Transverse colon (tissue), 4 donors: ENCODE measurements around the gene PTPN3. TPM values are rescaled to one million over a fixed set of nuclear protein-coding genes. Genes with fewer than 3 reads are reported as not detected.

Experiments
- DNase-seq: peaks from one replicate; pipeline ENCODE4 v3.0.0-alpha.2; 2019
- H3K27ac ChIP-seq, 4 donors: fragments of 200-600 bp; sonication (generic); 2 replicates each; pipeline ENCODE4 v1.5.1; 2016 to 2018; ENCODE audit warnings: inconsistent platforms in 4 of 4
- H3K27me3 ChIP-seq: fragments of 200-600 bp; sonication (generic); 2 replicates; pipeline ENCODE4 v1.5.1; 2017; ENCODE audit warnings: inconsistent platforms
- H3K36me3 ChIP-seq, 4 donors: fragments of 200-600 bp; sonication (generic); 2 replicates each; pipeline ENCODE4 v1.5.1; 2017 to 2019; ENCODE audit warnings: inconsistent platforms in 4 of 4
- H3K4me1 ChIP-seq, 4 donors: fragments of 200-600 bp; sonication (generic); 2 replicates each; pipeline ENCODE4 v1.5.1; 2017 to 2020; ENCODE audit warnings: inconsistent platforms in 4 of 4
- H3K4me3 ChIP-seq, 4 donors: fragments of 200-600 bp; sonication (generic); 1 replicate in 1 of 4; 2 replicates in 3 of 4; pipeline versions ENCODE4 v1.5.1 to v1.6.1; 2017 to 2019; ENCODE audit warnings: inconsistent platforms in 4 of 4
- H3K9me3 ChIP-seq, 2 donors: fragments of 200-600 bp; sonication (generic); 2 replicates each; pipeline ENCODE4 v1.5.1; 2017 to 2019; ENCODE audit warnings: inconsistent platforms in 2 of 2
- CTCF ChIP-seq, 5 experiments: fragments of 200-600 bp in 3 of 5; fragments of 450-650 bp in 2 of 5; sonication (generic) in 3 of 5; IDR thresholded peaks; 1 replicate in 2 of 5; 2 replicates in 3 of 5; pipeline ENCODE4 v1.5.1; 2016 to 2017; ENCODE audit warnings: antibody characterized with exemption in 5 of 5, inconsistent platforms in 3 of 5, mild to moderate bottlenecking in 2 of 5, moderate library complexity in 1 of 5
- EP300 ChIP-seq: sonication (generic); formaldehyde crosslinking; IDR thresholded peaks from one replicate; pipeline ENCODE4 v1.6.1; 2017; ENCODE audit warnings: antibody characterized with exemption, low read depth
- POLR2A ChIP-seq: fragments of 450-650 bp; IDR thresholded peaks from one replicate; pipeline ENCODE4 v1.6.1; 2016; ENCODE audit warnings: antibody characterized with exemption, mild to moderate bottlenecking, moderate library complexity
- POLR2AphosphoS5 ChIP-seq, 3 donors: sonication (generic); formaldehyde crosslinking; IDR thresholded peaks; one replicate each; pipeline ENCODE4 v1.6.1; 2016; ENCODE audit warnings: antibody characterized with exemption in 3 of 3
- WGBS, 2 donors: methylation state at CpG; one replicate each; pipeline ENCODE4 v1.1.5; 2018; ENCODE audit warnings: low coverage in 1 of 2; 5-methylcytosine and 5-hydroxymethylcytosine counted together
- in situ Hi-C, 4 donors: fragments of 200-750 bp; cut with MboI; loops; one replicate each; pipeline versions ENCODE4 v1.15.0 to v1.15.1; 2017; ENCODE audit warnings: low sequenced_read_pairs in 3 of 4, low pct_ligation_motif_present in 1 of 4, low pct_unique_long_range_greater_than_20kb in 1 of 4
- intact Hi-C: fragments of 100-400 bp; cut with DNase I; formaldehyde crosslinking; loops from one replicate; pipeline ENCODE4 v1.15.1; 2023; ENCODE audit warnings: low total_unique reads
- total RNA-seq, 4 donors: library from RNA; depleted of rRNA; stranded (reverse); fragments of >200 nt; gene quantifications; one replicate each; pipeline ENCODE4 v1.1.0, GENCODE V29; 2016

The PTPN3 gene
- total RNA-seq, 4 donors from 2014 or later = 12.7 to 27.0 (median 18.1) TPM

- TF ChIP-seq CTCF (IDR thresholded peaks at IDR 0.05) (no peak), EP300 (no peak), POLR2A (no peak)
- H3K27me3 ChIP-seq = no peaks in the 10 kb centered on the region
- no peak for DNase-seq
- no peak overlapping the region for H3K4me3 ChIP-seq
- H3K9me3 ChIP-seq = no peaks in the 10 kb centered on the region
- peaks cover 0 to 4% (median 0%) of the 10 kb centered on the region in 4 donors for H3K4me1 ChIP-seq
- H3K36me3 ChIP-seq = no peaks in the 10 kb centered on the region
- 81 to 87% methylated on average over 3 of the region's 3 CpGs for WGBS, 2 donors
- in situ Hi-C loops = no loop called here
- H3K27ac ChIP-seq = no peak overlapping the region
- intact Hi-C loops = no loop called here
Measured at GRCh38 chr9:109336409-109336808, 161.7 kb downstream of the PTPN3 start.

- Histone ChIP-seq H3K27me3 (no peaks in the 10 kb centered on the region), H3K4me1 (peaks cover 0 to 9% (median 2%) of the 10 kb centered on the region in 4 donors), H3K27ac (no peak overlapping the region), H3K36me3 (no peaks in the 10 kb centered on the region), H3K4me3 (no peak overlapping the region), H3K9me3 (no peaks in the 10 kb centered on the region)
- TF ChIP-seq POLR2AphosphoS5 (IDR thresholded peaks at IDR 0.05) = no peak
- TF ChIP-seq EP300 = no peak
- no peak for TF ChIP-seq CTCF (IDR thresholded peaks at IDR 0.05)
- no peak for TF ChIP-seq POLR2A
- in situ Hi-C loops = no loop called here
- WGBS, 2 donors = 83 to 86% methylated on average over 2 of the region's 2 CpGs
- intact Hi-C loops = no loop called here
- DNase-seq = no peak
Measured at GRCh38 chr9:109335929-109336328, 162.2 kb downstream of the PTPN3 start.

DNA sequence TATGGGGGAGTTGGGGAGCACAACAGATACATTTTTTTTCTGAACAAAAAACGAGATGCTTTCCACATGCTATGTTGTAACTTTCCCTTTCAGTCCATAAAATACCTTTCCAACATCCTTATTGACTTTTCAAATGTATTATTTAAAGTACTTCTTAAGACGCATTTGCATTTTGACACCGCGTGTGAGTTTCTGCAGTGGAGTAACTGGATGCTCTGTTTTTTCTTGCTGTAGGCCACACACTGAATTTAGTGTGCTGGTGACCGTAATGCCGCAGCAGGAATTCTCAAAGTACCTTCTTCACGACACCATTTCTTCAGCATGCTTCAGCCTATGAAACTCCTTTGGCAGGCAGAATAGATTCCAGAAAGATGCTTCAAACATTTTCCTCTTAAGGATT is 163.0 kb downstream of the PTPN3 start:
- no peaks in the 10 kb centered on the region for H3K27me3 ChIP-seq
- no peaks in the 10 kb centered on the region for H3K36me3 ChIP-seq
- in situ Hi-C loops (no loop called here), intact Hi-C loops (no loop called here)
- DNase-seq = no peak
- no peaks in the 10 kb centered on the region for H3K9me3 ChIP-seq
- no peak overlapping the region for H3K27ac ChIP-seq
- H3K4me1 ChIP-seq = peaks cover 0 to 13% (median 2%) of the 10 kb centered on the region in 4 donors
- TF ChIP-seq POLR2AphosphoS5 (IDR thresholded peaks at IDR 0.05) (no peak), CTCF (IDR thresholded peaks at IDR 0.05) (no peak), POLR2A (no peak), EP300 (no peak)
- no peak overlapping the region for H3K4me3 ChIP-seq
- WGBS, 2 donors = 75 to 82% methylated on average over 7 of the region's 7 CpGs

DNA sequence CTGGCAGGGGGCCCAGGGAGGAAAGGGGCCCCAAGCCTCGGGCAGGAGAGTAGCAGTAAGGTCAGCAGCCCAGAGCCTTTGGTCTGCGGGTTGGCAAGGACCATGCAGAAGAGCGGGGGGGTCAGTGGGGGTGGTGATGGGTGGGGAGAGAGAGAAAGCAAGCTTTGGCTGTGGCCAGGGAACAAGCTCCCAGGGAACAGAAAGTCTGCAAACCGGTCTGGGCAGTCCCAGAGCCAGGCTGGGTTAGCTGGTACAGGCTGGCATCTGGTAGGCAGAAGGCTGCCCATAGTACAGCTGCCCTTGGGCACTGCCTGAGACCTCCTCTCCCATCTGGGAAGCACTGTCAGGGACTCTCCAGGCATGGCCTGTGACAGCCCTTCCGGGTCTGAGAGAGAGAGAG is 166.8 kb downstream of the PTPN3 start:
- no peaks in the 10 kb centered on the region for H3K27me3 ChIP-seq
- TF ChIP-seq POLR2AphosphoS5 (IDR thresholded peaks at IDR 0.05) (peak in 1 of 3 donors; percentile 49), POLR2A (no peak)
- in situ Hi-C loops = no loop called here
- no peak overlapping the region for H3K4me3 ChIP-seq
- H3K9me3 ChIP-seq = no peaks in the 10 kb centered on the region
- peak; percentile 87 for DNase-seq
- H3K4me1 ChIP-seq = peaks cover 0 to 26% (median 10%) of the 10 kb centered on the region in 4 donors
- no peaks in the 10 kb centered on the region for H3K36me3 ChIP-seq
- WGBS, 2 donors = 43 to 52% methylated on average over 1 to 5 of the region's 5 CpGs
- H3K27ac ChIP-seq = peak overlapping the region in 3 of 4 donors; percentile 33 to 56 (median 38)
- intact Hi-C loops = no loop called here

GRCh38 chr9:109329638-109330258 is 168.4 kb downstream of the PTPN3 start:
- intact Hi-C loops (no loop called here), in situ Hi-C loops (loop anchor here in 2 of 4 donors (10.0 kb wide), 2 partner anchors 85 to 135 kb away; no protein-coding TSS in a partner anchor)
- TF ChIP-seq EP300 (no peak), POLR2A (no peak), POLR2AphosphoS5 (IDR thresholded peaks at IDR 0.05) (no peak), CTCF (IDR thresholded peaks at IDR 0.05) (no peak)
- Histone ChIP-seq H3K27ac (peak overlapping the region; percentile 26 to 72 (median 56)), H3K27me3 (no peaks in the 10 kb centered on the region), H3K4me3 (no peak overlapping the region), H3K36me3 (no peaks in the 10 kb centered on the region), H3K4me1 (peaks cover 0 to 26% (median 10%) of the 10 kb centered on the region in 4 donors), H3K9me3 (no peaks in the 10 kb centered on the region)
- no peak for DNase-seq
- 50 to 53% methylated on average over 6 to 11 of the region's 11 CpGs for WGBS, 2 donors
